Left ventricle myocardium inferior (tissue), 1 donor: ENCODE data around the gene ASIC3. TPM values are rescaled to one million over a fixed set of nuclear protein-coding genes. Genes with fewer than 3 reads are reported as not detected.

Source experiments
- DNase-seq: peaks from one replicate; pipeline ENCODE4 v3.0.0-alpha.2; 2020
- H3K27ac ChIP-seq: fragments of 200-600 bp; replicated peaks from 2 replicates; pipeline ENCODE4 v1.8.0; 2021
- H3K27me3 ChIP-seq: fragments of 200-600 bp; 2 replicates; pipeline ENCODE4 v1.8.0; 2021; ENCODE audit warnings: low read depth
- H3K36me3 ChIP-seq: fragments of 200-600 bp; 2 replicates; pipeline ENCODE4 v1.8.0; 2021
- H3K4me1 ChIP-seq: fragments of 200-600 bp; 2 replicates; pipeline ENCODE4 v1.8.0; 2021
- H3K4me3 ChIP-seq: fragments of 200-600 bp; 2 replicates; pipeline ENCODE4 v1.8.0; 2021; ENCODE audit warnings: mild to moderate bottlenecking, moderate library complexity
- H3K9me3 ChIP-seq: fragments of 200-600 bp; replicated peaks from 2 replicates; pipeline ENCODE4 v1.8.0; 2021
- intact Hi-C: fragments of 100-400 bp; cut with micrococcal nuclease; formaldehyde crosslinking; loops from one replicate; pipeline ENCODE4 v1.11.0; 2022
- total RNA-seq: library from RNA; stranded (reverse); fragmentation: NEBNext Ultra II Directional; extraction: Animal tissue kit (Norgen Biotek cat#: 25700); gene quantifications from one replicate; pipeline ENCODE4 v1.2.1, GENCODE V29; 2021
- TF ChIP-seq, protein P1 (sequence below): fragments of 200-600 bp; IDR thresholded peaks from 2 replicates; pipeline ENCODE4 v1.8.0; 2021; ENCODE audit warnings: antibody characterized with exemption, mild to moderate bottlenecking, borderline replicate concordance
- donor health status: DM: no; HTN: yes; CAD: no; lungs with severe emphysema.

Gene ASIC3
- total RNA-seq, 1 donor from 2014 or later = 5.3 TPM

DNA sequence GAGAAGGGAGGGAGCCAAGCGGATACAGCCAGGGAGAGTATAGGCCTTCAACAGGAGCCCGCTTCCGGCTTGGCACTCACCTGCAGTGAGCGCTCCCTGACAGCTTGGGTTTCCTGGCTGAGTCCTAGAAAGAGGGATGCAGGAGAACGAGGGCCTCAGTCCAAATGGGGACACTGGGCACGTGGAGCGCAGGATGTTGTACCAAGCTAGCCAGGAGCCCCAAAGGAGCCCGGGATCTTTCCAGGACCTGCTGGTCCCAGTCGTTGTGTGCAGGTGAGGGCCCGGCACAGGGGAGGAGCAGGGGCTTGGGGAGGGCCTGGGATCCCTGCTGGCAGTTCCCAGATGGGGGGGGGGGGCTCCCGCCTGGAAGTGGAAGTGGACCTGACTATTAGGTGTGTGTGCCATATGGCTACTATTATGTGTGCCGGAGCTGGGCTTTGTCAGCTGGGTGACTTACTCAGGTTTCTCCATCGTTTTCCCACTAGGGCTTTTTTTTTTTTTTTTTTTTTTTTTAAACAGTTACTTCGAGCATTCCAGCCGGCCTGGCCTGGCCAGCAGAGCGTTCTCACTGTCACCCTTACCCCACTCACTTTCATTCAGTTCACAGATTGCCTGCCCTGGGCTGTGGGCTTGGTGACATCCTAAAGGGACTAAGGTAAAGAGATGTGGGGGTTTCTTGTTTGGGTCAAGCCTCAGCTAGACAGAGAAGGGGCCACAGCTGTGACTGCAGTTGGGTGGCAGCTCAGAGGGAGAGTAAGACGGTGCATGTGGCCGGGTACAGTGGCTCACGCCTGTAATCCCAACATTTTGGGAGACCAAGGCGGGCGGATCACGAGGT lies 41.8 kb downstream of the ASIC3 start:
- intact Hi-C loops = no loop called here

DNA sequence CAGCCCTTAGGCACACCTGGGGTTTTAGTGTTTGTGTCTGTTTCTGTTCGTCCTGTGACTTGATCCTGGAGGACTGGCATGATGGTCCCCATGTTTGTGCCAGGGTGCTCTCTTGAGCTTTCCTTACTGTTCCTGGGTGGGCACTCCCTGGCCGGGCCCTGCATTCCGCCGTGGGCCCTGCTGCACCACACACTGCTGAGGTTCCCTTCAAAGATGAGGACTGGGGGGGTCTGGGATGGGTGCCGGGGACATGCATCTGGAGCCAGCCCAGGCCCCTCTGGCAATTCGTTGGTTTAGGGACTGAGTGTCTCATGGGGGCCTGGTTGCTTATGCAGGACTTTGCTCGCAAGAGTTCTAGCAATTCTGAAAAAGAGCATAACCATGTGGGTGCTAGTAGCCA lies 42.7 kb downstream of the ASIC3 start:
- Histone ChIP-seq H3K9me3 (no peaks in the 10 kb centered on the region), H3K27ac (no peak overlapping the region), H3K4me1 (peaks cover 70% of the 10 kb centered on the region), H3K4me3 (no peak overlapping the region), H3K27me3 (no peaks in the 10 kb centered on the region), H3K36me3 (no peaks in the 10 kb centered on the region)
- DNase-seq = no peak
- intact Hi-C loops = no loop called here
- TF ChIP-seq, protein P1, sequence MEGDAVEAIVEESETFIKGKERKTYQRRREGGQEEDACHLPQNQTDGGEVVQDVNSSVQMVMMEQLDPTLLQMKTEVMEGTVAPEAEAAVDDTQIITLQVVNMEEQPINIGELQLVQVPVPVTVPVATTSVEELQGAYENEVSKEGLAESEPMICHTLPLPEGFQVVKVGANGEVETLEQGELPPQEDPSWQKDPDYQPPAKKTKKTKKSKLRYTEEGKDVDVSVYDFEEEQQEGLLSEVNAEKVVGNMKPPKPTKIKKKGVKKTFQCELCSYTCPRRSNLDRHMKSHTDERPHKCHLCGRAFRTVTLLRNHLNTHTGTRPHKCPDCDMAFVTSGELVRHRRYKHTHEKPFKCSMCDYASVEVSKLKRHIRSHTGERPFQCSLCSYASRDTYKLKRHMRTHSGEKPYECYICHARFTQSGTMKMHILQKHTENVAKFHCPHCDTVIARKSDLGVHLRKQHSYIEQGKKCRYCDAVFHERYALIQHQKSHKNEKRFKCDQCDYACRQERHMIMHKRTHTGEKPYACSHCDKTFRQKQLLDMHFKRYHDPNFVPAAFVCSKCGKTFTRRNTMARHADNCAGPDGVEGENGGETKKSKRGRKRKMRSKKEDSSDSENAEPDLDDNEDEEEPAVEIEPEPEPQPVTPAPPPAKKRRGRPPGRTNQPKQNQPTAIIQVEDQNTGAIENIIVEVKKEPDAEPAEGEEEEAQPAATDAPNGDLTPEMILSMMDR = no peak

More for the DNA sequence above, 41.8 kb downstream of the ASIC3 start:
- H3K4me1 ChIP-seq = peaks cover 75% of the 10 kb centered on the region
- H3K27ac ChIP-seq = peak overlapping the region; percentile 88
- TF ChIP-seq, protein P1 = no peak
- no peaks in the 10 kb centered on the region for H3K36me3 ChIP-seq
- no peaks in the 10 kb centered on the region for H3K9me3 ChIP-seq
- H3K4me3 ChIP-seq = peak overlapping the region; percentile 90
- H3K27me3 ChIP-seq = no peaks in the 10 kb centered on the region
- DNase-seq = no peak

DNA sequence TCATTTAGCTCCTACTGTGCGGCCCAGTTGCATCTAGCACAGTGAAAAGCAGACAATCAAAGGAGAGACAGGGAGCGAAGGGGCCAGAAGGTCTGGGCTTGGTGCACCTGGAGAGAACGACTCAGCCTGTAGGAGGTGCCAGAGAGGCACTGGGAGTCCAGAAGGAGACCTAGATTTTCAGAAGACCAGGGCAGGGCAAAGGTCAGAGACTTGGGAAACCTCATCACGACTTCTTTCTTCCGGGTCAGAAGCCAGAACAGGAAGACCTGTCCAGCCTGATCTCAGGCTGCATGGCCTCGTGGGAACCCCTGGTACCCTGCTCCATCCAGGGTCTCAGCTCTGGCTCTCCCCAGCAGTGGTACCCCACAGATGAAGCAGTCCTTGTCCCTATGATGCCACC lies 43.1 kb downstream of the ASIC3 start:
- Histone ChIP-seq H3K4me1 (peaks cover 70% of the 10 kb centered on the region), H3K4me3 (no peak overlapping the region), H3K27me3 (no peaks in the 10 kb centered on the region), H3K36me3 (no peaks in the 10 kb centered on the region), H3K27ac (no peak overlapping the region), H3K9me3 (no peaks in the 10 kb centered on the region)
- intact Hi-C loops = no loop called here
- no peak for DNase-seq
- TF ChIP-seq, protein P1 = peak; percentile 56

DNA sequence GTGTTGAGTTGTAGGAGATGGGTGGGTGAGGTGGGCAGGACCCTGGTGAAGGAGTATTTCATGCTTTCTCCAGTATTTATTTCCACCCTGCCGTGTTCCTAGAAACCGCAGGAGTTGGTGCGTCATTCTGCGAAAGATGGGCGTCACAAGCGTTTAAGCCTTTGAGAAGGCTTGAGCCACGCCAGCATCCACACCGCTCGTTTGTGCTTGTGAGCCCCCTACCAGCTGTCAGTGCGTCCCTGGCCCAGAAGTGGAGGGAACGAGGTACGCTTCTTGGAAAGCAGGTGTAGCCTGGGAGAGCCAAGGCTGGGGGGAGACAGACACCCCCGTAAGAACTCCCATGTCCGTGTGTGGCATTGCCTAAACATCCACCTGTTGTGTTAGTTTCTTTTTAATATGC lies 43.7 kb downstream of the ASIC3 start:
- H3K9me3 ChIP-seq = no peaks in the 10 kb centered on the region
- H3K27me3 ChIP-seq = no peaks in the 10 kb centered on the region
- TF ChIP-seq, protein P1 = no peak
- H3K36me3 ChIP-seq = no peaks in the 10 kb centered on the region
- H3K4me1 ChIP-seq = peaks cover 67% of the 10 kb centered on the region
- DNase-seq = no peak
- intact Hi-C loops = no loop called here
- no peak overlapping the region for H3K4me3 ChIP-seq
- no peak overlapping the region for H3K27ac ChIP-seq

DNA sequence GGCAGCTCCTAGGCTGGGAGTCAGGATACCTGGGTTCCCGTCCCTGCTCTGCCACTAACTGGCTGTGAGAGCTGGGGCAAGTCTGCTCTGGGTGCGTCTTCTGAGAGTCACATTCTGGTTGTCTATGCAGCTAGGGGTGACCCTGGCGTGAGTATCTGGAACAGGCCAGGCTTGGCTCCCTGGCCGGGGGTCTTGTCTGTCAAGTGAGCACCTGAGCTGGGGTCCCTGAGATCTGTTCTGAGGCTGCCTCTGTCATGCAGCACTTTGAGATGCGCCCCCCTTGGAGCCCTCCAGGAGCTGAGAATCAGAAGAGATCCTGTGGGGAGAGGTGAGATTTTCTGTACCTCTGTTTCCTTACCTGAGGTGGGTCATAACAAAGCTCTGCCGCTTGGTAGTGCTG lies 45.4 kb downstream of the ASIC3 start:
- no peaks in the 10 kb centered on the region for H3K9me3 ChIP-seq
- H3K4me3 ChIP-seq = no peak overlapping the region
- TF ChIP-seq, protein P1 = no peak
- intact Hi-C loops = no loop called here
- DNase-seq = no peak
- H3K27ac ChIP-seq = no peak overlapping the region
- peaks cover 60% of the 10 kb centered on the region for H3K4me1 ChIP-seq
- no peaks in the 10 kb centered on the region for H3K27me3 ChIP-seq
- no peaks in the 10 kb centered on the region for H3K36me3 ChIP-seq
